PFSK-1 (cell line): ENCODE data around the gene GLDN.

ENCODE experiments used
- FOXP2 ChIP-seq: optimal IDR thresholded peaks from 2 replicates; pipeline ENCODE3; 2011; ENCODE audit warnings: borderline replicate concordance, control low read depth, inconsistent platforms; ENCODE audit not compliant: insufficient read depth; ENCODE audit errors: extremely low read length, extremely low read depth
- POLR2AphosphoS5 ChIP-seq: IDR thresholded peaks from 2 replicates; pipeline ENCODE4 v1.6.1; 2012; ENCODE audit warnings: low read depth, mild to moderate bottlenecking, control low read depth, low read length, moderate library complexity
- SIN3A ChIP-seq: IDR thresholded peaks from 2 replicates; pipeline ENCODE4 v1.6.1; 2012; ENCODE audit warnings: mild to moderate bottlenecking, low read length, moderate library complexity, borderline replicate concordance; ENCODE audit not compliant: insufficient read depth
- TAF1 ChIP-seq: IDR thresholded peaks from 2 replicates; pipeline ENCODE4 v1.6.1; 2012; ENCODE audit warnings: low read length, control low read depth, borderline replicate concordance; ENCODE audit not compliant: insufficient read depth
- TF ChIP-seq, protein P1 (sequence below), 2 experiments: IDR thresholded peaks; 2 replicates each; pipeline versions ENCODE4 v1.6.1 to v1.8.0; 2011 to 2012; ENCODE audit warnings: low read depth in 2 of 2, low read length in 2 of 2, control low read depth in 1 of 2, inconsistent platforms in 1 of 2, mild to moderate bottlenecking in 1 of 2, moderate library complexity in 1 of 2; ENCODE audit not compliant: insufficient read depth in 1 of 2

DNA sequence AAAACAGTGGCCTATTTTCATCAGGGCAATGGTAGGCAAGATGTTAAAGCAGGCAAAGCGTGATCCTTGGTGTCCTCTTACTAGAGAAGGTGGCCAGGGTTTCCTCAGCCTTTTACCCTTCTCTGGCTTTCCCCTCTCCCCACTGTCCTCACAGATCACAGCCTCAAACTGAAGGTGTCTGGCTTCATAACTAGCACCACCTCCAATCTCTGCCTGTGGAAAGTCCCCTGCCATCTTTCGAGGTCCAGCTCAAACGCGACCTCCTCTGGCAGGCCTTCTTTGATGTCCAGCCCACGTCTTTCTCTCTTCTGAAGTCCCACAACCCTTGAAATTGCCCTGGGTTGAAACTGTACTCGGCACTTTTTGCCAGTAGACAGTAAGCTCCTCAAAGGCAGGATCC is 39.0 kb upstream of the GLDN start:
- TF ChIP-seq, protein P1, sequence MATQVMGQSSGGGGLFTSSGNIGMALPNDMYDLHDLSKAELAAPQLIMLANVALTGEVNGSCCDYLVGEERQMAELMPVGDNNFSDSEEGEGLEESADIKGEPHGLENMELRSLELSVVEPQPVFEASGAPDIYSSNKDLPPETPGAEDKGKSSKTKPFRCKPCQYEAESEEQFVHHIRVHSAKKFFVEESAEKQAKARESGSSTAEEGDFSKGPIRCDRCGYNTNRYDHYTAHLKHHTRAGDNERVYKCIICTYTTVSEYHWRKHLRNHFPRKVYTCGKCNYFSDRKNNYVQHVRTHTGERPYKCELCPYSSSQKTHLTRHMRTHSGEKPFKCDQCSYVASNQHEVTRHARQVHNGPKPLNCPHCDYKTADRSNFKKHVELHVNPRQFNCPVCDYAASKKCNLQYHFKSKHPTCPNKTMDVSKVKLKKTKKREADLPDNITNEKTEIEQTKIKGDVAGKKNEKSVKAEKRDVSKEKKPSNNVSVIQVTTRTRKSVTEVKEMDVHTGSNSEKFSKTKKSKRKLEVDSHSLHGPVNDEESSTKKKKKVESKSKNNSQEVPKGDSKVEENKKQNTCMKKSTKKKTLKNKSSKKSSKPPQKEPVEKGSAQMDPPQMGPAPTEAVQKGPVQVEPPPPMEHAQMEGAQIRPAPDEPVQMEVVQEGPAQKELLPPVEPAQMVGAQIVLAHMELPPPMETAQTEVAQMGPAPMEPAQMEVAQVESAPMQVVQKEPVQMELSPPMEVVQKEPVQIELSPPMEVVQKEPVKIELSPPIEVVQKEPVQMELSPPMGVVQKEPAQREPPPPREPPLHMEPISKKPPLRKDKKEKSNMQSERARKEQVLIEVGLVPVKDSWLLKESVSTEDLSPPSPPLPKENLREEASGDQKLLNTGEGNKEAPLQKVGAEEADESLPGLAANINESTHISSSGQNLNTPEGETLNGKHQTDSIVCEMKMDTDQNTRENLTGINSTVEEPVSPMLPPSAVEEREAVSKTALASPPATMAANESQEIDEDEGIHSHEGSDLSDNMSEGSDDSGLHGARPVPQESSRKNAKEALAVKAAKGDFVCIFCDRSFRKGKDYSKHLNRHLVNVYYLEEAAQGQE (IDR thresholded peaks at IDR 0.05; ENCODE audit: insufficient read depth in 1 of 2, low read depth in 2 of 2, low read length in 2 of 2), result no peak
- TF ChIP-seq POLR2AphosphoS5, result no peak
- TF ChIP-seq TAF1, result no peak
- TF ChIP-seq FOXP2, result no peak
- TF ChIP-seq SIN3A, result no peak
